Smooth muscle cell (in vitro differentiated cells): ENCODE results near the gene KCNG1. TPM values are rescaled to one million over a fixed set of nuclear protein-coding genes. Genes with fewer than 3 reads are reported as not detected.

ENCODE experiments used
- DNase-seq: peaks from one replicate; lab custom pipeline; 2025; ENCODE audit not compliant: unreplicated experiment; lab: John Stamatoyannopoulos, UW
- H2AFZ ChIP-seq: fragments of 200-600 bp; sonication (generic); 2 replicates; pipeline ENCODE4 v1.6.0; 2016; ENCODE audit warnings: antibody characterized with exemption, low read depth, mild to moderate bottlenecking
- H3F3A ChIP-seq: fragments of 200-600 bp; sonication (generic); 2 replicates; pipeline ENCODE4 v1.6.0; 2017; ENCODE audit warnings: antibody characterized with exemption, low read depth
- H3K27ac ChIP-seq: fragments of 200-600 bp; sonication (generic); 2 replicates; pipeline ENCODE4 v1.5.1; 2016; ENCODE audit warnings: low read depth, mild to moderate bottlenecking
- H3K27me3 ChIP-seq: fragments of 200-600 bp; sonication (generic); 2 replicates; pipeline ENCODE4 v1.6.1; 2016; ENCODE audit warnings: low read depth, mild to moderate bottlenecking
- H3K36me3 ChIP-seq: fragments of 200-600 bp; sonication (generic); 2 replicates; pipeline ENCODE4 v1.5.1; 2016; ENCODE audit warnings: low read depth
- H3K4me1 ChIP-seq: fragments of 200-600 bp; sonication (generic); 2 replicates; pipeline ENCODE4 v1.5.1; 2016; ENCODE audit warnings: low read depth
- H3K4me2 ChIP-seq: fragments of 200-600 bp; sonication (generic); 2 replicates; pipeline ENCODE4 v1.6.0; 2016; ENCODE audit warnings: mild to moderate bottlenecking
- H3K4me3 ChIP-seq: fragments of 200-600 bp; sonication (generic); 2 replicates; pipeline ENCODE4 v1.5.1; 2016; ENCODE audit warnings: mild to moderate bottlenecking
- H3K79me2 ChIP-seq: fragments of 200-600 bp; sonication (generic); 2 replicates; pipeline ENCODE4 v1.6.0; 2016; ENCODE audit warnings: low read depth, mild to moderate bottlenecking
- H3K9ac ChIP-seq: fragments of 200-600 bp; sonication (generic); 2 replicates; pipeline ENCODE4 v1.6.0; 2016; ENCODE audit warnings: low read depth
- H3K9me3 ChIP-seq: fragments of 200-600 bp; sonication (generic); replicated peaks from 2 replicates; pipeline ENCODE4 v1.5.1; 2016; ENCODE audit warnings: low read depth
- H4K20me1 ChIP-seq: fragments of 200-600 bp; sonication (generic); 2 replicates; pipeline ENCODE4 v1.6.0; 2016; ENCODE audit warnings: low read depth
- CTCF ChIP-seq: fragments of 200-600 bp; sonication (generic); IDR thresholded peaks from 2 replicates; pipeline ENCODE4 v1.5.1; 2017; ENCODE audit warnings: borderline replicate concordance, mild to moderate bottlenecking, antibody characterized with exemption; ENCODE audit not compliant: insufficient read depth, poor library complexity, severe bottlenecking
- WGBS: methylation state at CpG from one replicate; pipeline ENCODE4 v1.1.7; 2016; ENCODE audit warnings: low lambda C conversion rate; 5-methylcytosine and 5-hydroxymethylcytosine counted together
- polyA plus RNA-seq: library from polyadenylated mRNA; unstranded; fragments of >200 nt; fragmentation: Nextera tagmentation; extraction: Ambion mirVana; gene quantifications from 2 replicates; pipeline ENCODE4 v1.2.1, GENCODE V29; 2016
- total RNA-seq: library from RNA; depleted of rRNA; stranded (reverse); fragments of >200 nt; gene quantifications from 2 replicates; pipeline ENCODE4 v1.2.3, GENCODE V29; 2014

The KCNG1 gene
- total and polyA plus RNA-seq, 2 experiments from 2014 or later = 51.2 to 54.1 TPM

DNA sequence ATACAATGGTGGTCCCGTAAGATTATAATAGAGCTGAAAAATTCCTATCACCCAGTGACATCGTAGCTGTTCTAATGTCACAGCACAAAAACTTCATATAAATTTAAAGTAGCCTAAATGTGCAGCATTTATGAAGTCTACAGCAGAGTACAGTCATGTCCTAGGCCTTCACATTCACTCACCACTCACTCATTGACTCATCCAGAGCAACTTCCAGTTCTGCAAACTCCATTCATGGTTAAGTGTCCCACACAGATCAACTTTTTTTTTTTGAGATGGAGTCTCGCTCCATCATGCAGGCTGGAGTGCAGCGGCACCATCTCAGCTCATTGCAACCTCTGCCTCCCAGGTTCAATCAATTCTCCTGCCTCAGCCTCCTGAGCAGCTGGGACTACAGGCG lies 20.9 kb upstream of the KCNG1 start:
- WGBS = 80% methylated on average over 5 of the region's 5 CpGs
- Histone ChIP-seq H3K27me3 (no peaks in the 10 kb centered on the region), H3K79me2 (no peaks in the 10 kb centered on the region), H3K9me3 (no peaks in the 10 kb centered on the region), H3K4me3 (no peak overlapping the region), H3K4me2 (no peak overlapping the region), H3F3A (no peaks in the 10 kb centered on the region), H4K20me1 (no peaks in the 10 kb centered on the region), H3K4me1 (no peaks in the 10 kb centered on the region), H2AFZ (no peak overlapping the region), H3K27ac (no peak overlapping the region), H3K36me3 (no peaks in the 10 kb centered on the region), H3K9ac (no peak overlapping the region)
- no peak for DNase-seq
- TF ChIP-seq CTCF = no peak

- TF ChIP-seq CTCF = no peak
- WGBS = 84% methylated on average over 7 of the region's 7 CpGs
- Histone ChIP-seq H3K27ac (no peak overlapping the region), H3K36me3 (no peaks in the 10 kb centered on the region), H3K9me3 (no peaks in the 10 kb centered on the region), H3K79me2 (no peaks in the 10 kb centered on the region), H3K4me3 (no peak overlapping the region), H4K20me1 (no peaks in the 10 kb centered on the region), H2AFZ (no peak overlapping the region), H3K4me1 (no peaks in the 10 kb centered on the region), H3K9ac (no peak overlapping the region), H3K27me3 (no peaks in the 10 kb centered on the region), H3F3A (no peaks in the 10 kb centered on the region), H3K4me2 (no peak overlapping the region)
- no peak for DNase-seq
These were observed 19.8 kb upstream of the KCNG1 start for GRCh38 chr20:51042657-51043247.

GRCh38 chr20:51042064-51042463 lies 19.2 kb upstream of the KCNG1 start:
- no peaks in the 10 kb centered on the region for H3K9me3 ChIP-seq
- H3F3A ChIP-seq = no peaks in the 10 kb centered on the region
- no peaks in the 10 kb centered on the region for H3K27me3 ChIP-seq
- DNase-seq = no peak
- no peaks in the 10 kb centered on the region for H3K79me2 ChIP-seq
- H3K9ac ChIP-seq = no peak overlapping the region
- H4K20me1 ChIP-seq = no peaks in the 10 kb centered on the region
- H3K27ac ChIP-seq = no peak overlapping the region
- H3K36me3 ChIP-seq = no peaks in the 10 kb centered on the region
- H3K4me3 ChIP-seq = no peak overlapping the region
- no peak overlapping the region for H2AFZ ChIP-seq
- H3K4me1 ChIP-seq = no peaks in the 10 kb centered on the region
- TF ChIP-seq CTCF = no peak
- H3K4me2 ChIP-seq = no peak overlapping the region
- 52% methylated on average over 6 of the region's 6 CpGs for WGBS

GRCh38 chr20:51037532-51038115 lies 14.7 kb upstream of the KCNG1 start:
- Histone ChIP-seq H3K9ac (no peak overlapping the region), H2AFZ (no peak overlapping the region), H3K9me3 (no peaks in the 10 kb centered on the region), H3K4me3 (no peak overlapping the region), H3K36me3 (no peaks in the 10 kb centered on the region), H3K27ac (no peak overlapping the region), H3K4me2 (no peak overlapping the region), H3K79me2 (no peaks in the 10 kb centered on the region), H3F3A (peaks cover 4% of the 10 kb centered on the region), H3K27me3 (no peaks in the 10 kb centered on the region), H3K4me1 (peaks cover 6% of the 10 kb centered on the region), H4K20me1 (no peaks in the 10 kb centered on the region)
- no peak for DNase-seq
- no peak for TF ChIP-seq CTCF
- WGBS = 98% methylated on average over 12 of the region's 14 CpGs
